Measurements from ENCODE around the gene PDLIM4. TPM values are rescaled to one million over a fixed set of nuclear protein-coding genes. Genes with fewer than 3 reads are reported as not detected.

PDLIM4 gene
- polyA plus RNA-seq, 1 donor from 2014 or later = not detected

DNA sequence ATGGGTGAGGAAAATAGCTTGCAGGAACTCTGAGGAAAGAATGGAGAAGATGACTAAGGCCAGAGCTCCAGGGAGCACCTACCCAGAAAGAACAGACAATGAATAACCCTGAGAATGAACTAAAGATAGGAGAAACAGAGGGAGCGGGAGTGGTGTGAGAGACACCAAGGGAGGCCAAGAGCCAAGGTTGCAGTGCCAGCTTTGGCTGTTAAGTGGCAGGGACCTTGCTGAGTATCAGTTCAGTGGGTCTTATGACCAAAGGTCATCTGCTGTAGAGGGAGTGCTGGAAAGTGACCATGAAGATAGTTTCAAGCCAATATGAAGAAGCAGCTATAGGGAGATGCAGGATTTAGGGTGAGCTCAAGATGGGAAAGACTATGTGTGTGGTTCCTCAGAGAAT, 46.6 kb upstream of the PDLIM4 start:
- H3K36me3 ChIP-seq (ENCODE audit: insufficient read depth, low read length) = no peaks in the 10 kb centered on the region
- H3K79me2 ChIP-seq (replicated peaks; ENCODE audit: insufficient read depth, low read length) = no peaks in the 10 kb centered on the region
- TF ChIP-seq TAF1 (IDR thresholded peaks at IDR 0.05; ENCODE audit: low read depth) (no peak), EP300 (conservative IDR thresholded peaks at IDR 0.05; ENCODE audit: poor library complexity, severe bottlenecking) (no peak), SMC3 (conservative IDR thresholded peaks at IDR 0.05; ENCODE audit: poor library complexity) (no peak), EZH2 (IDR thresholded peaks at IDR 0.05; ENCODE audit: borderline replicate concordance, insufficient read depth, low read length, poor library complexity, severe bottlenecking) (no peak), POLR2AphosphoS5 (IDR thresholded peaks at IDR 0.05) (no peak), MXI1 (conservative IDR thresholded peaks at IDR 0.05; ENCODE audit: poor library complexity, severe bottlenecking) (no peak), RAD21 (conservative IDR thresholded peaks at IDR 0.05) (no peak), CTCF (IDR thresholded peaks at IDR 0.05; ENCODE audit: poor library complexity, severe bottlenecking) (no peak)
- TF ChIP-seq, protein P1, sequence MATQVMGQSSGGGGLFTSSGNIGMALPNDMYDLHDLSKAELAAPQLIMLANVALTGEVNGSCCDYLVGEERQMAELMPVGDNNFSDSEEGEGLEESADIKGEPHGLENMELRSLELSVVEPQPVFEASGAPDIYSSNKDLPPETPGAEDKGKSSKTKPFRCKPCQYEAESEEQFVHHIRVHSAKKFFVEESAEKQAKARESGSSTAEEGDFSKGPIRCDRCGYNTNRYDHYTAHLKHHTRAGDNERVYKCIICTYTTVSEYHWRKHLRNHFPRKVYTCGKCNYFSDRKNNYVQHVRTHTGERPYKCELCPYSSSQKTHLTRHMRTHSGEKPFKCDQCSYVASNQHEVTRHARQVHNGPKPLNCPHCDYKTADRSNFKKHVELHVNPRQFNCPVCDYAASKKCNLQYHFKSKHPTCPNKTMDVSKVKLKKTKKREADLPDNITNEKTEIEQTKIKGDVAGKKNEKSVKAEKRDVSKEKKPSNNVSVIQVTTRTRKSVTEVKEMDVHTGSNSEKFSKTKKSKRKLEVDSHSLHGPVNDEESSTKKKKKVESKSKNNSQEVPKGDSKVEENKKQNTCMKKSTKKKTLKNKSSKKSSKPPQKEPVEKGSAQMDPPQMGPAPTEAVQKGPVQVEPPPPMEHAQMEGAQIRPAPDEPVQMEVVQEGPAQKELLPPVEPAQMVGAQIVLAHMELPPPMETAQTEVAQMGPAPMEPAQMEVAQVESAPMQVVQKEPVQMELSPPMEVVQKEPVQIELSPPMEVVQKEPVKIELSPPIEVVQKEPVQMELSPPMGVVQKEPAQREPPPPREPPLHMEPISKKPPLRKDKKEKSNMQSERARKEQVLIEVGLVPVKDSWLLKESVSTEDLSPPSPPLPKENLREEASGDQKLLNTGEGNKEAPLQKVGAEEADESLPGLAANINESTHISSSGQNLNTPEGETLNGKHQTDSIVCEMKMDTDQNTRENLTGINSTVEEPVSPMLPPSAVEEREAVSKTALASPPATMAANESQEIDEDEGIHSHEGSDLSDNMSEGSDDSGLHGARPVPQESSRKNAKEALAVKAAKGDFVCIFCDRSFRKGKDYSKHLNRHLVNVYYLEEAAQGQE (IDR thresholded peaks at IDR 0.05; ENCODE audit: borderline replicate concordance) = no peak
- H3K9ac ChIP-seq (ENCODE audit: low read length) = no peak overlapping the region
- no peak overlapping the region for H3K4me2 ChIP-seq (ENCODE audit: low read length)
- H3K9me3 ChIP-seq (ENCODE audit: low read length) = no peaks in the 10 kb centered on the region
- H4K20me1 ChIP-seq (ENCODE audit: insufficient read depth) = no peaks in the 10 kb centered on the region
- H2AFZ ChIP-seq (ENCODE audit: low read depth, low read length) = no peak overlapping the region
- H3K27me3 ChIP-seq (ENCODE audit: insufficient read depth, low read depth, low read length) = no peaks in the 10 kb centered on the region
- no peak overlapping the region for H3K27ac ChIP-seq (ENCODE audit: low read length)
- H3K9me2 ChIP-seq (ENCODE audit: insufficient read depth, low read length) = no peaks in the 10 kb centered on the region
- no peaks in the 10 kb centered on the region for H3F3A ChIP-seq (ENCODE audit: insufficient read depth, low read length, poor library complexity, severe bottlenecking)
- H3K4me3 ChIP-seq (ENCODE audit: low read length) = no peak overlapping the region

GRCh38 chr5:132211787-132212186, 45.7 kb upstream of the PDLIM4 start:
- H3K4me2 ChIP-seq (ENCODE audit: low read length) = no peak overlapping the region
- H3K9me3 ChIP-seq (ENCODE audit: low read length) = no peaks in the 10 kb centered on the region
- no peaks in the 10 kb centered on the region for H3F3A ChIP-seq (ENCODE audit: insufficient read depth, low read length, poor library complexity, severe bottlenecking)
- no peak overlapping the region for H2AFZ ChIP-seq (ENCODE audit: low read depth, low read length)
- H3K79me2 ChIP-seq (replicated peaks; ENCODE audit: insufficient read depth, low read length) = no peaks in the 10 kb centered on the region
- no peaks in the 10 kb centered on the region for H3K27me3 ChIP-seq (ENCODE audit: insufficient read depth, low read depth, low read length)
- no peaks in the 10 kb centered on the region for H4K20me1 ChIP-seq (ENCODE audit: insufficient read depth)
- no peak overlapping the region for H3K27ac ChIP-seq (ENCODE audit: low read length)
- TF ChIP-seq POLR2AphosphoS5 (IDR thresholded peaks at IDR 0.05) (no peak), RAD21 (conservative IDR thresholded peaks at IDR 0.05) (no peak), TAF1 (IDR thresholded peaks at IDR 0.05; ENCODE audit: low read depth) (no peak)
- TF ChIP-seq, protein P1 (IDR thresholded peaks at IDR 0.05; ENCODE audit: borderline replicate concordance) = no peak
- no peak overlapping the region for H3K4me3 ChIP-seq (ENCODE audit: low read length)
- no peaks in the 10 kb centered on the region for H3K9me2 ChIP-seq (ENCODE audit: insufficient read depth, low read length)
- no peaks in the 10 kb centered on the region for H3K36me3 ChIP-seq (ENCODE audit: insufficient read depth, low read length)
- H3K9ac ChIP-seq (ENCODE audit: low read length) = no peak overlapping the region

All from neural cell (in vitro differentiated cells).